Naive thymus-derived CD8-positive, alpha-beta T cell (primary cell): Measurements from ENCODE around the gene SHISAL2B. TPM values are rescaled to one million over a fixed set of nuclear protein-coding genes. Genes with fewer than 3 reads are reported as not detected.
"Not testable (repeated sequence)": the region's sequence is repeated elsewhere in the genome, so short reads cannot be mapped to it uniquely, and the experiment has no call there.

Experiments used
- ATAC-seq, 2 donors: fragments of 150-1000 bp; cut with Tn5 transposase in 1 of 2; sonication (Bioruptor Pico), chemical (Tn5 transposase) in 1 of 2; 1 replicate in 1 of 2; 2 replicates in 1 of 2; pipeline ENCODE4 v1.10.0; 2021; ENCODE audit warnings: mild to moderate bottlenecking in 2 of 2, moderate library complexity in 2 of 2
- POLR2A ChIA-PET: fragments of 350-600 bp; sonication (Branson Sonifier 250); formaldehyde crosslinking; loops from one replicate; lab custom pipeline; 2021; ENCODE audit warnings: antibody characterized with exemption; lab: Charles Lee
- DNase-seq, 10 donors: peaks; one replicate each; pipeline versions ENCODE4 v3.0.0 to v3.0.0-alpha.2; 2020 to 2022
- H3K27ac Mint-ChIP-seq, 10 donors: one replicate each; pipeline ENCODE4 v1.8.0; 2020 to 2022; ENCODE audit warnings: mild to moderate bottlenecking in 10 of 10, mixed read lengths in 10 of 10, moderate library complexity in 4 of 10, inconsistent platforms in 1 of 10
- H3K27me3 Mint-ChIP-seq, 5 donors: one replicate each; pipeline ENCODE4 v1.8.0; 2021 to 2022; ENCODE audit warnings: mixed read lengths in 5 of 5
- H3K36me3 Mint-ChIP-seq, 3 donors: one replicate each; pipeline ENCODE4 v1.8.0; 2020 to 2022; ENCODE audit warnings: mixed read lengths in 3 of 3, mild to moderate bottlenecking in 2 of 3, inconsistent platforms in 1 of 3
- H3K4me1 Mint-ChIP-seq, 4 donors: one replicate each; pipeline ENCODE4 v1.8.0; 2021 to 2022; ENCODE audit warnings: mixed read lengths in 4 of 4
- H3K4me3 Mint-ChIP-seq, 10 donors: one replicate each; pipeline ENCODE4 v1.8.0; 2020 to 2022; ENCODE audit warnings: mild to moderate bottlenecking in 10 of 10, mixed read lengths in 10 of 10, moderate library complexity in 6 of 10, inconsistent platforms in 1 of 10
- H3K9me3 Mint-ChIP-seq, 9 donors: one replicate each; pipeline ENCODE4 v1.8.0; 2020 to 2022; ENCODE audit warnings: mixed read lengths in 9 of 9, mild to moderate bottlenecking in 3 of 9, inconsistent platforms in 1 of 9, moderate library complexity in 1 of 9
- polyA plus RNA-seq, 3 donors: library from polyadenylated mRNA; unstranded; fragments of 300-500 nt; fragmentation: Illumina TruSeq; gene quantifications; one replicate each; pipeline ENCODE4 v1.2.3, GENCODE V29; 2021
- total RNA-seq, 8 experiments: library from RNA in 2 of 8; stranded (reverse) in 2 of 8; gene quantifications; one replicate each; pipeline ENCODE4 v1.2.3 and lab custom pipeline; 2021 to 2026

SHISAL2B gene
- total RNA-seq (not detected), polyA plus RNA-seq (not detected), total RNA-seq (lab: John Stamatoyannopoulos, UW) (0 to 0.09 (median 0) reads per million in 6 experiments)

- peaks cover 0 to 3% (median 0%) of the 10 kb centered on the region in 3 donors for H3K36me3 Mint-ChIP-seq
- ATAC-seq (peak in 1 of 2 donors; percentile 25), DNase-seq (no peak)
- peaks cover 0 to 6% (median 2%) of the 10 kb centered on the region in 9 donors for H3K9me3 Mint-ChIP-seq
- H3K4me3 Mint-ChIP-seq = peak within 1 kb of the TSS; percentile 51 to 77 (median 60)
- peaks cover 26 to 57% (median 46%) of the 10 kb centered on the region in 5 donors for H3K27me3 Mint-ChIP-seq
- POLR2A ChIA-PET = no interaction called here
- peak within 1 kb of the TSS in 1 of 10 donors; percentile 78 for H3K27ac Mint-ChIP-seq
- H3K4me1 Mint-ChIP-seq = peaks cover 4 to 10% (median 7%) of the 10 kb centered on the region in 4 donors
Observed at GRCh38 chr5:64690417-64691151, at the start of gene SHISAL2B. SHISAL2B (plus strand) TSS chr5:64690503; CDS start chr5:64690624, 121 bp downstream.

- POLR2A ChIA-PET = no interaction called here
- no peaks in the 10 kb centered on the region for H3K9me3 Mint-ChIP-seq
- H3K4me1 Mint-ChIP-seq = no peaks in the 10 kb centered on the region
- peaks cover 0 to 2% (median 0%) of the 10 kb centered on the region in 5 donors for H3K27me3 Mint-ChIP-seq
- H3K27ac Mint-ChIP-seq = no peak overlapping the region
- H3K4me3 Mint-ChIP-seq = no peak overlapping the region
- no peaks in the 10 kb centered on the region for H3K36me3 Mint-ChIP-seq
- DNase-seq (no peak), ATAC-seq (no peak)
Observed at GRCh38 chr5:64644831-64645230, 45.5 kb upstream of the SHISAL2B start.

GRCh38 chr5:64646169-64646568, 44.1 kb upstream of the SHISAL2B start:
- ATAC-seq (no peak), DNase-seq (no peak)
- Mint-ChIP-seq H3K27ac (no peak overlapping the region), H3K27me3 (peaks cover 0 to 3% (median 0%) of the 10 kb centered on the region in 5 donors), H3K4me1 (no peaks in the 10 kb centered on the region), H3K9me3 (peaks cover 0 to 3% (median 0%) of the 10 kb centered on the region in 9 donors), H3K4me3 (no peak overlapping the region), H3K36me3 (no peaks in the 10 kb centered on the region)
- POLR2A ChIA-PET = no interaction called here

- peaks cover 0 to 3% (median 0%) of the 10 kb centered on the region in 5 donors for H3K27me3 Mint-ChIP-seq
- ATAC-seq (no peak), DNase-seq (no peak)
- peaks cover 0 to 4% (median 0%) of the 10 kb centered on the region in 3 donors for H3K36me3 Mint-ChIP-seq
- H3K4me3 Mint-ChIP-seq = no peak overlapping the region
- POLR2A ChIA-PET = no interaction called here
- H3K9me3 Mint-ChIP-seq = peaks cover 0 to 9% (median 3%) of the 10 kb centered on the region in 9 donors
- H3K4me1 Mint-ChIP-seq = no peaks in the 10 kb centered on the region
- no peak overlapping the region for H3K27ac Mint-ChIP-seq
Observed at GRCh38 chr5:64649512-64649911, 40.8 kb upstream of the SHISAL2B start.

GRCh38 chr5:64653766-64654560, 36.3 kb upstream of the SHISAL2B start:
- Mint-ChIP-seq H3K27ac (peak overlapping the region in 1 of 10 donors; percentile 61), H3K9me3 (peaks cover 0 to 12% (median 4%) of the 10 kb centered on the region in 9 donors), H3K36me3 (peaks cover 0 to 4% (median 0%) of the 10 kb centered on the region in 3 donors), H3K4me1 (no peaks in the 10 kb centered on the region), H3K4me3 (no peak overlapping the region), H3K27me3 (peaks cover 0 to 7% (median 0%) of the 10 kb centered on the region in 5 donors)
- DNase-seq (no peak), ATAC-seq (no peak)
- POLR2A ChIA-PET = no interaction called here

- peaks cover 0 to 12% (median 4%) of the 10 kb centered on the region in 9 donors for H3K9me3 Mint-ChIP-seq
- POLR2A ChIA-PET = interaction anchor here (0.7 kb wide), 1 partner anchor 115 kb away, joined by 3 read pairs; no protein-coding TSS in a partner anchor
- peaks cover 0 to 4% (median 0%) of the 10 kb centered on the region in 3 donors for H3K36me3 Mint-ChIP-seq
- H3K4me3 Mint-ChIP-seq = no peak overlapping the region
- DNase-seq = no peak
- no peak overlapping the region for H3K27ac Mint-ChIP-seq
- peaks cover 0 to 10% (median 0%) of the 10 kb centered on the region in 5 donors for H3K27me3 Mint-ChIP-seq
- ATAC-seq = no peak
- H3K4me1 Mint-ChIP-seq = no peaks in the 10 kb centered on the region
Observed at GRCh38 chr5:64654561-64654938, 35.8 kb upstream of the SHISAL2B start.

GRCh38 chr5:64655596-64655995, 34.7 kb upstream of the SHISAL2B start:
- H3K36me3 Mint-ChIP-seq = peaks cover 0 to 4% (median 0%) of the 10 kb centered on the region in 3 donors
- no peaks in the 10 kb centered on the region for H3K4me1 Mint-ChIP-seq
- no peak overlapping the region for H3K27ac Mint-ChIP-seq
- H3K9me3 Mint-ChIP-seq = peaks cover 0 to 12% (median 4%) of the 10 kb centered on the region in 9 donors
- H3K27me3 Mint-ChIP-seq = peaks cover 0 to 12% (median 0%) of the 10 kb centered on the region in 5 donors
- POLR2A ChIA-PET = no interaction called here
- DNase-seq (no peak), ATAC-seq (no peak)
- no peak overlapping the region for H3K4me3 Mint-ChIP-seq

- Mint-ChIP-seq H3K4me1 (no peaks in the 10 kb centered on the region), H3K27me3 (peaks cover 0 to 14% (median 3%) of the 10 kb centered on the region in 5 donors), H3K27ac (no peak overlapping the region), H3K4me3 (no peak overlapping the region), H3K9me3 (peaks cover 0 to 9% (median 2%) of the 10 kb centered on the region in 9 donors), H3K36me3 (no peaks in the 10 kb centered on the region)
- no peak for ATAC-seq
- POLR2A ChIA-PET = no interaction called here
- DNase-seq = no peak
Observed at GRCh38 chr5:64659289-64659688, 31.0 kb upstream of the SHISAL2B start.

- DNase-seq, H3K36me3 Mint-ChIP-seq, POLR2A ChIA-PET, H3K4me3 Mint-ChIP-seq, H3K9me3 Mint-ChIP-seq, ATAC-seq, H3K4me1 Mint-ChIP-seq, H3K27ac Mint-ChIP-seq: not testable (repeated sequence)
- peaks cover 1 to 21% (median 6%) of the 10 kb centered on the region in 5 donors for H3K27me3 Mint-ChIP-seq
Observed at GRCh38 chr5:64663181-64663580, 27.1 kb upstream of the SHISAL2B start.

GRCh38 chr5:64665243-64665642, 25.1 kb upstream of the SHISAL2B start:
- no peak for ATAC-seq
- H3K27me3 Mint-ChIP-seq = peaks cover 1 to 17% (median 9%) of the 10 kb centered on the region in 5 donors
- DNase-seq = no peak
- H3K9me3 Mint-ChIP-seq = no peaks in the 10 kb centered on the region
- no peak overlapping the region for H3K27ac Mint-ChIP-seq
- no peak overlapping the region for H3K4me3 Mint-ChIP-seq
- H3K36me3 Mint-ChIP-seq = no peaks in the 10 kb centered on the region
- POLR2A ChIA-PET = no interaction called here
- no peaks in the 10 kb centered on the region for H3K4me1 Mint-ChIP-seq

GRCh38 chr5:64666078-64666477, 24.2 kb upstream of the SHISAL2B start:
- H3K27ac Mint-ChIP-seq = no peak overlapping the region
- POLR2A ChIA-PET = no interaction called here
- DNase-seq = no peak
- no peak for ATAC-seq
- no peaks in the 10 kb centered on the region for H3K4me1 Mint-ChIP-seq
- peaks cover 1 to 19% (median 9%) of the 10 kb centered on the region in 5 donors for H3K27me3 Mint-ChIP-seq
- no peaks in the 10 kb centered on the region for H3K9me3 Mint-ChIP-seq
- no peaks in the 10 kb centered on the region for H3K36me3 Mint-ChIP-seq
- no peak overlapping the region for H3K4me3 Mint-ChIP-seq

GRCh38 chr5:64667068-64667467, 23.2 kb upstream of the SHISAL2B start:
- ATAC-seq (no peak), DNase-seq (no peak)
- Mint-ChIP-seq H3K4me3 (no peak overlapping the region), H3K36me3 (no peaks in the 10 kb centered on the region), H3K27ac (no peak overlapping the region), H3K4me1 (no peaks in the 10 kb centered on the region), H3K27me3 (peaks cover 1 to 19% (median 9%) of the 10 kb centered on the region in 5 donors), H3K9me3 (no peaks in the 10 kb centered on the region)
- POLR2A ChIA-PET = no interaction called here

GRCh38 chr5:64670277-64670676, 20.0 kb upstream of the SHISAL2B start:
- ATAC-seq = no peak
- peaks cover 0 to 2% (median 0%) of the 10 kb centered on the region in 9 donors for H3K9me3 Mint-ChIP-seq

More at GRCh38 chr5:64670277-64670676, 20.0 kb upstream of the SHISAL2B start:
- H3K4me1 Mint-ChIP-seq = no peaks in the 10 kb centered on the region
- no peak for DNase-seq
- no peak overlapping the region for H3K27ac Mint-ChIP-seq
- H3K27me3 Mint-ChIP-seq = peaks cover 2 to 12% (median 7%) of the 10 kb centered on the region in 5 donors
- no peak overlapping the region for H3K4me3 Mint-ChIP-seq
- POLR2A ChIA-PET = no interaction called here
- no peaks in the 10 kb centered on the region for H3K36me3 Mint-ChIP-seq
